Vagina (tissue), 2 donors: ENCODE results near the gene NXPH4.

Experiments used
- CTCF ChIP-seq, 3 experiments: fragments of 450-650 bp in 2 of 3; fragments of 200-600 bp in 1 of 3; sonication (generic) in 1 of 3; IDR thresholded peaks; one replicate each; pipeline ENCODE4 v1.5.1; 2017 to 2019; ENCODE audit warnings: antibody characterized with exemption in 3 of 3, mild to moderate bottlenecking in 2 of 3, moderate library complexity in 2 of 3
- POLR2A ChIP-seq, 2 donors: fragments of 450-650 bp; IDR thresholded peaks; one replicate each; pipeline ENCODE4 v1.6.1; 2017; ENCODE audit warnings: antibody characterized with exemption in 2 of 2, mild to moderate bottlenecking in 2 of 2, moderate library complexity in 2 of 2

- TF ChIP-seq CTCF (IDR thresholded peaks at IDR 0.05) = no peak
- TF ChIP-seq POLR2A (IDR thresholded peaks at IDR 0.05) = no peak
Observed at GRCh38 chr12:57263096-57263495, 46.5 kb downstream of the NXPH4 start.
